GM12892 (cell line): Measurements from ENCODE around the gene HGF.

ENCODE experiments used
- POLR2A ChIP-seq: IDR thresholded peaks from 2 replicates; pipeline ENCODE4 v1.6.1; 2011; ENCODE audit warnings: low read depth, low read length, control low read depth
- POLR2AphosphoS5 ChIP-seq: IDR thresholded peaks from 2 replicates; pipeline ENCODE4 v1.6.1; 2011; ENCODE audit warnings: low read depth, low read length, control low read depth
- TAF1 ChIP-seq: IDR thresholded peaks from 2 replicates; pipeline ENCODE4 v1.6.1; 2011; ENCODE audit warnings: low read depth, mild to moderate bottlenecking, control low read depth, low read length, borderline replicate concordance

DNA sequence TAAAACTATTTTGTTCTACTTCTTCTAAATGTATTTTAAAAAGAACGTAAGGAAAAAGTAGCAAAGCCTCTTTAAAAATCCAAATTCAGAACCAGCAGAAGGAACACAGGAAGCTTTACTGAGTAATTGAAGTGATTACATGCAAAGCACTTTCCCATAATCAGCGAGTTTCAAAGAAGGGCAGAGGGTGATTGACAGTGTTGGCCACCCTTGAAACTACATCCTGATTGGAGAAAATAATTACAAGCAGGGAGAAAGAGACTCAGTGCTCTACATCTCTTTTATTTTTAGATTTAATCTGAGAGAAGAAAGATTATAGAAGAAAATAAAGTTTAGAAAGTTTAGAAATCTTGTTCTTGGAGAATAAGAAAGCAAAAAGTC lies 20.3 kb upstream of the HGF start:
- no peak for TF ChIP-seq POLR2AphosphoS5
- no peak for TF ChIP-seq TAF1
- no peak for TF ChIP-seq POLR2A
